K562 (cell line): ENCODE data around the gene ZNF785. TPM values are rescaled to one million over a fixed set of nuclear protein-coding genes. Genes with fewer than 3 reads are reported as not detected.

Experiments
- MCM3 ChIP-seq: fragments of 450-650 bp; IDR thresholded peaks from 2 replicates; pipeline ENCODE4 v1.6.1; 2016
- TFAM ChIP-seq: fragments of 250-450 bp; sonication (Bioruptor Pico); conservative IDR thresholded peaks from 2 replicates; pipeline ENCODE4 v1.5.0; 2021; ENCODE audit warnings: mild to moderate bottlenecking, moderate library complexity
- ZC3H11A ChIP-seq: IDR thresholded peaks from 2 replicates; pipeline ENCODE4 v1.6.1; 2012; ENCODE audit warnings: low read depth, low read length, improper control_type of control experiment
- polyA plus RNA-seq, 8 experiments: library from polyadenylated mRNA; depleted of rRNA in 4 of 8; stranded (reverse) in 5 of 8; unstranded in 3 of 8; fragments of >200 nt; fragmentation: Nextera tagmentation in 2 of 8; fragmentation: Illumina TruSeq in 1 of 8; extraction: Ambion mirVana in 2 of 8; extraction: Trizol in 1 of 8; gene quantifications; 2 replicates each; pipeline versions ENCODE4 v1.2.1 to v1.2.3, GENCODE V29; 2011 to 2014; ENCODE audit warnings: inconsistent platforms in 1 of 8, missing spikeins in 1 of 8
- total RNA-seq, 7 experiments: library from RNA; depleted of rRNA in 6 of 7; stranded (reverse); fragments of >200 nt in 6 of 7; fragmentation: Illumina TruSeq in 2 of 7; extraction: Trizol in 2 of 7; gene quantifications; 2 replicates each; pipeline versions ENCODE4 v1.2.1 to v1.2.3, GENCODE V29; 2011 to 2021; ENCODE audit warnings: low replicate concordance in 1 of 7
- TF ChIP-seq, protein P1 (sequence below), 2 experiments: fragments of 450-650 bp; formaldehyde crosslinking in 1 of 2; IDR thresholded peaks; 2 replicates each; pipeline versions ENCODE4 v1.4.0 to v1.6.1; 2014 to 2020; ENCODE audit warnings: mild to moderate bottlenecking in 2 of 2, borderline replicate concordance in 1 of 2, low read depth in 1 of 2
- TF ChIP-seq, protein P2 (sequence below): fragments of 200-800 bp; sonication (Bioruptor generic); IDR thresholded peaks from 2 replicates; pipeline ENCODE4 v1.6.1; 2016; ENCODE audit warnings: missing genetic modification characterization, missing compliant biosample characterization
- TF ChIP-seq, protein P3 (sequence below): sonication (generic); formaldehyde crosslinking; IDR thresholded peaks from 2 replicates; pipeline ENCODE4 v1.8.0; 2022; ENCODE audit warnings: mild to moderate bottlenecking, missing genetic modification reagents

ZNF785 gene
- total and polyA plus RNA-seq, 9 of the 15 experiments (the other 6 are each of a cell fraction or from before 2014, with no cell fraction given), result 0.64 to 11.0 (median 6.4) TPM

DNA sequence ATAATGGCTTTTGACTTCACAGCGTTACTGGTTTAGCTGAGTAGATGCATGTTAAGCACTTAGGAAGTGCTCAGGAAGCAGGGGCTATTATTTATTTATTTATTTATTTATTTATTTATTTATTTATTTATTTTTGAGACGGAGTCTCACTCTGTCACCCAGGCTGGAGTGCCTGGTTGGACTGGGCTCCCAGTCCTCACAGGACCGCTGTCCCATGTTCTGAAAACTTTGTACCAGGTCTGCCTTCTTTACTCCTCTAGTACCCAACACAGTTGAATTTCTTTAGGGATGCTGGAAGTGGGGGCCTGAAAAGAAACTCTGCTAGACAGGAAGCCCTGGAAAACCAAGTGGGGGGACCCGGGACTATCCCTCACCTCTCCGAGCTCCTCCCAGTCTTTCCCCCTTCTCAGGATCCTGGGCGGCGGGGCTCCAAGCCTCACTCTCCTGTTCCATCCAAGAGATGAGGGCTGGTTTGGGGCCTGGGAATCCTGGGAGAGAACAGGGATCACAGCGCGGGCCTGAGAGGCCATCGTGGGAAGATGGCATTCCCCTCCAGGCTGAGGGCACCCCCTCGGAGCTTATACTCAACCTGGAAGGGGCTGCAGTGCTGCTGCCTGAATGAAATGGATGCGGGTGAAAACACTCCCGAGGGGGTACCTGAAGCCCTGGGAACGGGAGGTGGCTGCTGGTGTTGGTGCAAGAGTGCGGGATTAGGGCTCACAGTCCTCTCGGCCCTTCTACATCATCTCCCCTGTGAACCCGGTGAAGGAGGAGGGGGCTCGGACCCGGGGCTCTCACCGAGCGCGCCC lies 14.7 kb downstream of the ZNF785 start (continued):
- TF ChIP-seq, protein P1, sequence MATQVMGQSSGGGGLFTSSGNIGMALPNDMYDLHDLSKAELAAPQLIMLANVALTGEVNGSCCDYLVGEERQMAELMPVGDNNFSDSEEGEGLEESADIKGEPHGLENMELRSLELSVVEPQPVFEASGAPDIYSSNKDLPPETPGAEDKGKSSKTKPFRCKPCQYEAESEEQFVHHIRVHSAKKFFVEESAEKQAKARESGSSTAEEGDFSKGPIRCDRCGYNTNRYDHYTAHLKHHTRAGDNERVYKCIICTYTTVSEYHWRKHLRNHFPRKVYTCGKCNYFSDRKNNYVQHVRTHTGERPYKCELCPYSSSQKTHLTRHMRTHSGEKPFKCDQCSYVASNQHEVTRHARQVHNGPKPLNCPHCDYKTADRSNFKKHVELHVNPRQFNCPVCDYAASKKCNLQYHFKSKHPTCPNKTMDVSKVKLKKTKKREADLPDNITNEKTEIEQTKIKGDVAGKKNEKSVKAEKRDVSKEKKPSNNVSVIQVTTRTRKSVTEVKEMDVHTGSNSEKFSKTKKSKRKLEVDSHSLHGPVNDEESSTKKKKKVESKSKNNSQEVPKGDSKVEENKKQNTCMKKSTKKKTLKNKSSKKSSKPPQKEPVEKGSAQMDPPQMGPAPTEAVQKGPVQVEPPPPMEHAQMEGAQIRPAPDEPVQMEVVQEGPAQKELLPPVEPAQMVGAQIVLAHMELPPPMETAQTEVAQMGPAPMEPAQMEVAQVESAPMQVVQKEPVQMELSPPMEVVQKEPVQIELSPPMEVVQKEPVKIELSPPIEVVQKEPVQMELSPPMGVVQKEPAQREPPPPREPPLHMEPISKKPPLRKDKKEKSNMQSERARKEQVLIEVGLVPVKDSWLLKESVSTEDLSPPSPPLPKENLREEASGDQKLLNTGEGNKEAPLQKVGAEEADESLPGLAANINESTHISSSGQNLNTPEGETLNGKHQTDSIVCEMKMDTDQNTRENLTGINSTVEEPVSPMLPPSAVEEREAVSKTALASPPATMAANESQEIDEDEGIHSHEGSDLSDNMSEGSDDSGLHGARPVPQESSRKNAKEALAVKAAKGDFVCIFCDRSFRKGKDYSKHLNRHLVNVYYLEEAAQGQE (IDR thresholded peaks at IDR 0.05; ENCODE audit: borderline replicate concordance), result peak; percentile 72
- TF ChIP-seq, protein P1 (CRISPR knock-in tag; IDR thresholded peaks at IDR 0.05; ENCODE audit: low read depth), result no peak
- no peak for TF ChIP-seq MCM3
- no peak for TF ChIP-seq TFAM
- peak; percentile 96; the same call in 1 of the 2 replicates for TF ChIP-seq ZC3H11A
- TF ChIP-seq, protein P2, sequence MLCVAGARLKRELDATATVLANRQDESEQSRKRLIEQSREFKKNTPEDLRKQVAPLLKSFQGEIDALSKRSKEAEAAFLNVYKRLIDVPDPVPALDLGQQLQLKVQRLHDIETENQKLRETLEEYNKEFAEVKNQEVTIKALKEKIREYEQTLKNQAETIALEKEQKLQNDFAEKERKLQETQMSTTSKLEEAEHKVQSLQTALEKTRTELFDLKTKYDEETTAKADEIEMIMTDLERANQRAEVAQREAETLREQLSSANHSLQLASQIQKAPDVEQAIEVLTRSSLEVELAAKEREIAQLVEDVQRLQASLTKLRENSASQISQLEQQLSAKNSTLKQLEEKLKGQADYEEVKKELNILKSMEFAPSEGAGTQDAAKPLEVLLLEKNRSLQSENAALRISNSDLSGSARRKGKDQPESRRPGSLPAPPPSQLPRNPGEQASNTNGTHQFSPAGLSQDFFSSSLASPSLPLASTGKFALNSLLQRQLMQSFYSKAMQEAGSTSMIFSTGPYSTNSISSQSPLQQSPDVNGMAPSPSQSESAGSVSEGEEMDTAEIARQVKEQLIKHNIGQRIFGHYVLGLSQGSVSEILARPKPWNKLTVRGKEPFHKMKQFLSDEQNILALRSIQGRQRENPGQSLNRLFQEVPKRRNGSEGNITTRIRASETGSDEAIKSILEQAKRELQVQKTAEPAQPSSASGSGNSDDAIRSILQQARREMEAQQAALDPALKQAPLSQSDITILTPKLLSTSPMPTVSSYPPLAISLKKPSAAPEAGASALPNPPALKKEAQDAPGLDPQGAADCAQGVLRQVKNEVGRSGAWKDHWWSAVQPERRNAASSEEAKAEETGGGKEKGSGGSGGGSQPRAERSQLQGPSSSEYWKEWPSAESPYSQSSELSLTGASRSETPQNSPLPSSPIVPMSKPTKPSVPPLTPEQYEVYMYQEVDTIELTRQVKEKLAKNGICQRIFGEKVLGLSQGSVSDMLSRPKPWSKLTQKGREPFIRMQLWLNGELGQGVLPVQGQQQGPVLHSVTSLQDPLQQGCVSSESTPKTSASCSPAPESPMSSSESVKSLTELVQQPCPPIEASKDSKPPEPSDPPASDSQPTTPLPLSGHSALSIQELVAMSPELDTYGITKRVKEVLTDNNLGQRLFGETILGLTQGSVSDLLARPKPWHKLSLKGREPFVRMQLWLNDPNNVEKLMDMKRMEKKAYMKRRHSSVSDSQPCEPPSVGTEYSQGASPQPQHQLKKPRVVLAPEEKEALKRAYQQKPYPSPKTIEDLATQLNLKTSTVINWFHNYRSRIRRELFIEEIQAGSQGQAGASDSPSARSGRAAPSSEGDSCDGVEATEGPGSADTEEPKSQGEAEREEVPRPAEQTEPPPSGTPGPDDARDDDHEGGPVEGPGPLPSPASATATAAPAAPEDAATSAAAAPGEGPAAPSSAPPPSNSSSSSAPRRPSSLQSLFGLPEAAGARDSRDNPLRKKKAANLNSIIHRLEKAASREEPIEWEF (CRISPR knock-in tag), result 0 out of 2 replicates have a peak, but pooled peaks have one; percentile 26
- TF ChIP-seq, protein P3, sequence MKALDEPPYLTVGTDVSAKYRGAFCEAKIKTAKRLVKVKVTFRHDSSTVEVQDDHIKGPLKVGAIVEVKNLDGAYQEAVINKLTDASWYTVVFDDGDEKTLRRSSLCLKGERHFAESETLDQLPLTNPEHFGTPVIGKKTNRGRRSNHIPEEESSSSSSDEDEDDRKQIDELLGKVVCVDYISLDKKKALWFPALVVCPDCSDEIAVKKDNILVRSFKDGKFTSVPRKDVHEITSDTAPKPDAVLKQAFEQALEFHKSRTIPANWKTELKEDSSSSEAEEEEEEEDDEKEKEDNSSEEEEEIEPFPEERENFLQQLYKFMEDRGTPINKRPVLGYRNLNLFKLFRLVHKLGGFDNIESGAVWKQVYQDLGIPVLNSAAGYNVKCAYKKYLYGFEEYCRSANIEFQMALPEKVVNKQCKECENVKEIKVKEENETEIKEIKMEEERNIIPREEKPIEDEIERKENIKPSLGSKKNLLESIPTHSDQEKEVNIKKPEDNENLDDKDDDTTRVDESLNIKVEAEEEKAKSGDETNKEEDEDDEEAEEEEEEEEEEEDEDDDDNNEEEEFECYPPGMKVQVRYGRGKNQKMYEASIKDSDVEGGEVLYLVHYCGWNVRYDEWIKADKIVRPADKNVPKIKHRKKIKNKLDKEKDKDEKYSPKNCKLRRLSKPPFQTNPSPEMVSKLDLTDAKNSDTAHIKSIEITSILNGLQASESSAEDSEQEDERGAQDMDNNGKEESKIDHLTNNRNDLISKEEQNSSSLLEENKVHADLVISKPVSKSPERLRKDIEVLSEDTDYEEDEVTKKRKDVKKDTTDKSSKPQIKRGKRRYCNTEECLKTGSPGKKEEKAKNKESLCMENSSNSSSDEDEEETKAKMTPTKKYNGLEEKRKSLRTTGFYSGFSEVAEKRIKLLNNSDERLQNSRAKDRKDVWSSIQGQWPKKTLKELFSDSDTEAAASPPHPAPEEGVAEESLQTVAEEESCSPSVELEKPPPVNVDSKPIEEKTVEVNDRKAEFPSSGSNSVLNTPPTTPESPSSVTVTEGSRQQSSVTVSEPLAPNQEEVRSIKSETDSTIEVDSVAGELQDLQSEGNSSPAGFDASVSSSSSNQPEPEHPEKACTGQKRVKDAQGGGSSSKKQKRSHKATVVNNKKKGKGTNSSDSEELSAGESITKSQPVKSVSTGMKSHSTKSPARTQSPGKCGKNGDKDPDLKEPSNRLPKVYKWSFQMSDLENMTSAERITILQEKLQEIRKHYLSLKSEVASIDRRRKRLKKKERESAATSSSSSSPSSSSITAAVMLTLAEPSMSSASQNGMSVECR (CRISPR knock-in tag), result 0 out of 2 replicates have a peak, but pooled peaks have one; percentile 17
